Lower lobe of right lung (tissue), 2 donors: ENCODE results near the gene STK33. TPM values are rescaled to one million over a fixed set of nuclear protein-coding genes. Genes with fewer than 3 reads are reported as not detected.
"Not testable (repeated sequence)": the region's sequence is repeated elsewhere in the genome, so short reads cannot be mapped to it uniquely, and the experiment has no call there.

Experiments used
- ATAC-seq, 2 donors: fragments of 200-7000 bp; cut with Tn5 transposase; one replicate each; pipeline ENCODE4 v1.9.1; 2020 to 2022; ENCODE audit warnings: mild to moderate bottlenecking in 2 of 2, moderate library complexity in 2 of 2
- DNase-seq: peaks from one replicate; pipeline ENCODE4 v3.0.0-alpha.2; 2020
- H3K27ac ChIP-seq: fragments of 200-600 bp; one replicate; pipeline ENCODE4 v1.8.0; 2022
- H3K27me3 ChIP-seq: fragments of 200-600 bp; one replicate; pipeline ENCODE4 v1.8.0; 2022; ENCODE audit warnings: low read depth
- H3K36me3 ChIP-seq: fragments of 200-600 bp; one replicate; pipeline ENCODE4 v1.8.0; 2022; ENCODE audit warnings: mild to moderate bottlenecking
- H3K4me1 ChIP-seq: fragments of 200-600 bp; one replicate; pipeline ENCODE4 v1.8.0; 2022
- H3K4me3 ChIP-seq: fragments of 200-600 bp; one replicate; pipeline ENCODE4 v1.8.0; 2022; ENCODE audit warnings: mild to moderate bottlenecking
- H3K9me3 ChIP-seq: fragments of 200-600 bp; one replicate; pipeline ENCODE4 v1.8.0; 2022
- intact Hi-C: fragments of 100-400 bp; cut with DNase I; formaldehyde crosslinking; loops from one replicate; pipeline ENCODE4 v1.11.0; 2022
- total RNA-seq: library from RNA; stranded (reverse); fragmentation: NEBNext Ultra II Directional; extraction: Animal tissue kit (Norgen Biotek cat#: 25700); gene quantifications from one replicate; pipeline ENCODE4 v1.2.1, GENCODE V29; 2021
- TF ChIP-seq, protein P1 (sequence below): fragments of 200-600 bp; IDR thresholded peaks from one replicate; pipeline ENCODE4 v1.8.0; 2022; ENCODE audit warnings: antibody characterized with exemption, mild to moderate bottlenecking
- donor health status: DM: no; HTN: yes; CAD: no; lungs with severe emphysema.

STK33 gene
- total RNA-seq, 1 donor from 2014 or later: 17.3 TPM

GRCh38 chr11:8477680-8478079 lies 116.3 kb downstream of the STK33 start:
- Histone ChIP-seq H3K27me3 (no peaks in the 10 kb centered on the region), H3K36me3 (no peaks in the 10 kb centered on the region), H3K4me1 (no peaks in the 10 kb centered on the region), H3K27ac (no peak overlapping the region), H3K4me3 (no peak overlapping the region), H3K9me3 (no peaks in the 10 kb centered on the region)
- intact Hi-C loops: no loop called here
- no peak for DNase-seq
- TF ChIP-seq, protein P1, sequence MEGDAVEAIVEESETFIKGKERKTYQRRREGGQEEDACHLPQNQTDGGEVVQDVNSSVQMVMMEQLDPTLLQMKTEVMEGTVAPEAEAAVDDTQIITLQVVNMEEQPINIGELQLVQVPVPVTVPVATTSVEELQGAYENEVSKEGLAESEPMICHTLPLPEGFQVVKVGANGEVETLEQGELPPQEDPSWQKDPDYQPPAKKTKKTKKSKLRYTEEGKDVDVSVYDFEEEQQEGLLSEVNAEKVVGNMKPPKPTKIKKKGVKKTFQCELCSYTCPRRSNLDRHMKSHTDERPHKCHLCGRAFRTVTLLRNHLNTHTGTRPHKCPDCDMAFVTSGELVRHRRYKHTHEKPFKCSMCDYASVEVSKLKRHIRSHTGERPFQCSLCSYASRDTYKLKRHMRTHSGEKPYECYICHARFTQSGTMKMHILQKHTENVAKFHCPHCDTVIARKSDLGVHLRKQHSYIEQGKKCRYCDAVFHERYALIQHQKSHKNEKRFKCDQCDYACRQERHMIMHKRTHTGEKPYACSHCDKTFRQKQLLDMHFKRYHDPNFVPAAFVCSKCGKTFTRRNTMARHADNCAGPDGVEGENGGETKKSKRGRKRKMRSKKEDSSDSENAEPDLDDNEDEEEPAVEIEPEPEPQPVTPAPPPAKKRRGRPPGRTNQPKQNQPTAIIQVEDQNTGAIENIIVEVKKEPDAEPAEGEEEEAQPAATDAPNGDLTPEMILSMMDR: no peak
- no peak for ATAC-seq

DNA sequence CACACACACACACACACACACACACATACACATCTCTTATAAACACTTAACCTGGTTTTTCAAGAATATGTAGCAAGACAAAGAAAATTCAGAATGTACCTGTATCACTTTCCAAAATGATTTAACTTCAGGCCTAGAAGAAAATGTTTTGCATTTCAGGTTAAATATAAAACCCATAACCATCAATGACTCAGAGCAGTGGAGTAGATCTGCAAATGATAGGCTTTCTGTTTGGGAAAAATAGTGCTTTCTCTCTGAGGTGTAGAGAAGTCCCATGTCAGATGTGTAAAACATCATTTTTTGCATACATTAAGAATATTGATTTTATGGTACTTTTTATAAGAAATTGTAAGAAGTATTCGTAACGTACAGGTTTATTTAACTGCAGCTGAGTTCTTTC lies 116.9 kb downstream of the STK33 start:
- Histone ChIP-seq H3K9me3 (no peaks in the 10 kb centered on the region), H3K4me3 (no peak overlapping the region), H3K27me3 (no peaks in the 10 kb centered on the region), H3K27ac (no peak overlapping the region), H3K4me1 (no peaks in the 10 kb centered on the region), H3K36me3 (no peaks in the 10 kb centered on the region)
- intact Hi-C loops: no loop called here
- DNase-seq (no peak), ATAC-seq (no peak)
- TF ChIP-seq, protein P1: no peak

GRCh38 chr11:8467806-8468205 lies 126.2 kb downstream of the STK33 start:
- H3K27ac ChIP-seq, ATAC-seq, H3K4me1 ChIP-seq, intact Hi-C loops, H3K4me3 ChIP-seq, H3K36me3 ChIP-seq, H3K27me3 ChIP-seq, DNase-seq: not testable (repeated sequence)
- H3K9me3 ChIP-seq: peaks cover 12% of the 10 kb centered on the region

GRCh38 chr11:8467356-8467755 lies 126.7 kb downstream of the STK33 start:
- ATAC-seq, H3K27me3 ChIP-seq, DNase-seq, H3K4me1 ChIP-seq, H3K27ac ChIP-seq, intact Hi-C loops, H3K4me3 ChIP-seq, H3K36me3 ChIP-seq: not testable (repeated sequence)
- peaks cover 12% of the 10 kb centered on the region for H3K9me3 ChIP-seq

DNA sequence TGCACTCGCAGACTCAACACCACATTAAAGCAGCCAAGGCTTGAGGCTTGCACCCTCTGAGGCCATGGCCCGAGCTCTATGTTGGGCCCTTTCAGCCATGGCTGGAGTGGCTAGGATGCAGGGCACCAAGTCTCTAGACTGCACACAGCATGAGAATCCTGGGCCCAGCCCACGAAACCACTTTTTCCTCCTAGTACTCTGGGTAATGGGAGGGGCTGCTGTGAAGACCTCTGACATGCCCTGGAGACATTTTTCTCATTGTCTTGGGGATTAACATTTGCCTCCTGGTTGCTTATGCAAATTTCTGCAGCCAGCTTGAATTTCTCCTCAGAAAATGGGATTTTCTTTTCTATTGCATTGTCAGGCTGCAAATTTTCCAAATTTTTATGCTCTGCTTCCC lies 127.1 kb downstream of the STK33 start:
- H3K4me3 ChIP-seq, intact Hi-C loops, ATAC-seq, DNase-seq, H3K4me1 ChIP-seq, H3K27me3 ChIP-seq, H3K36me3 ChIP-seq, H3K27ac ChIP-seq: not testable (repeated sequence)
- peaks cover 12% of the 10 kb centered on the region for H3K9me3 ChIP-seq

DNA sequence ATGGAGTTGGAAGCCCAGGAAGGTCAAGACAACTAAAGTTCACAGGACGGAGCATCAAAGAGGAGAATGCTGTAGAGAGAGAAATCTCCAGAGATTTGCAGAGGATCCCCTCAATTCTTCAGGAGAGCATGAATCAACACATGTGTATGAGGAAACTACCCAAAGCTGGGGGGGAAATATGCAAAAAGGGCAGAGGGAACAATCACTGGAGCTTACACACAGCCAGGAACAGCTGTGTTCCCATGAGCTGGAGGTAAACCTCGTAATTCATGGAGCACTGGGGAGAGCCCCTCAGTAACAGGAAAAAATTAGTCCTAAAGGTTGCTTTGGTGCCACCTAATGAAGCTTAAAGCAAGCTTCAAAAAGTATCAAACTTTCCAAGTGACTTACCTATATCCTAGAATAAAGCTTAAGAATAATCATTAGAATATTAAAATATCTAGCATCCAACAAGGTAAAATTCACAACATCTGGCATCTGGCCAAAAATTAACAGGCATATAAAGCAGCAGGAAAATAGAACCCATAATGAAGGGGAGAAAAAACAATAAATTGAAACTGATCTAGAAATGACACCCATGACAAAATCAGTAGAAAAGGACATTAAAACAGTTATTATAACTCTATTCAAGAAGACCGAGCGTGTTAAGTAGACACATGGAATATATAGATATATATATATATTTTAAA lies 134.2 kb downstream of the STK33 start:
- intact Hi-C loops: no loop called here
- Histone ChIP-seq H3K27ac (no peak overlapping the region), H3K4me3 (no peak overlapping the region), H3K9me3 (no peaks in the 10 kb centered on the region), H3K36me3 (no peaks in the 10 kb centered on the region), H3K4me1 (no peaks in the 10 kb centered on the region), H3K27me3 (no peaks in the 10 kb centered on the region)
- ATAC-seq: no peak
- no peak for DNase-seq
- TF ChIP-seq, protein P1: no peak

DNA sequence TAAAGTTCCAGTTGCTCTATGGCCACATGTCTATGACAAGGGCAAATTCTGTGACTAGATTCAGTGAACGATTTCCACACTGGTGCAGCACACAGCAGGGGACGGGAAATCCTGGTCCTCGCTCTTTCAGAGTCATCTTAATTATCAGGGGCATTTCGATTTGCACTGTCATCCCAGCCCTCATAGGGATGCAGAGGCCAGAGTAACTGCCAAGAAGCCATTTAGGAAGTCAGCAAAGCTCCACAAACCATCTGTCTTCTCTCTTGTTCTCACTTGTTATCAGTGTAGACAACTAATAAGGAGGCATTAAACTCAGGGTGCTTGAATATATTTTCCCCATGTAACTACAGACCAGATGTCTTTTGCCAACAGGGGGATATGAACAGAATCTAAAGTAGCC lies 151.7 kb downstream of the STK33 start:
- intact Hi-C loops: no loop called here
- Histone ChIP-seq H3K4me3 (no peak overlapping the region), H3K4me1 (no peaks in the 10 kb centered on the region), H3K9me3 (no peaks in the 10 kb centered on the region), H3K27ac (no peak overlapping the region), H3K36me3 (no peaks in the 10 kb centered on the region), H3K27me3 (no peaks in the 10 kb centered on the region)
- ATAC-seq (no peak), DNase-seq (no peak)
- TF ChIP-seq, protein P1: no peak
